Prostate gland (tissue), 2 donors: ENCODE measurements around the gene CAMSAP1.

Experiments used
- CTCF ChIP-seq, 4 experiments: fragments of 200-600 bp in 2 of 4; fragments of 450-650 bp in 2 of 4; sonication (generic) in 2 of 4; IDR thresholded peaks; 1 replicate in 3 of 4; 2 replicates in 1 of 4; pipeline ENCODE4 v1.5.1; 2016 to 2019; ENCODE audit warnings: antibody characterized with exemption in 4 of 4, mild to moderate bottlenecking in 2 of 4, moderate library complexity in 2 of 4
- POLR2A ChIP-seq: fragments of 450-650 bp; IDR thresholded peaks from one replicate; pipeline ENCODE4 v1.6.1; 2016; ENCODE audit warnings: antibody characterized with exemption, mild to moderate bottlenecking
- POLR2AphosphoS5 ChIP-seq: sonication (generic); formaldehyde crosslinking; IDR thresholded peaks from one replicate; pipeline ENCODE4 v1.6.1; 2017; ENCODE audit warnings: antibody characterized with exemption

DNA sequence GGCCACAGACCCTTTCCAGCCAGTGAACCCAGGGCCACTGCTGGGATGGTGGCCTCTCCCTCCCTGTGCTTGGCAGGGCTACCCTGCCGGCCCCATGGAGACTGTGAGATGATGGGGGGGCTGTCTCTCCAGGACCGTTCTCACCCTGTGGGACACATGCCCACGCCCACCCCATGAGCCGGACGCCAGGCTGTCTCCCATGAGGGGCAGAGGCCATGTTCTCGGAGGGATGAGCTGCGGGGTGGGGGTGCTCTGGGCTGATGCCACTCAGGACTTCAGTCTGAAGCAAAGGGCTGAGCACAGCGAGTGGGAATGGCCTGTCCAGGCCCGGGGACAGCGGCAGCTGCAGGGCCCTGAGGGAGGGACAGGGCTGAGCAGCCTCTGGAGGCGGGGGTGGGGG is 116.5 kb downstream of the CAMSAP1 start:
- TF ChIP-seq CTCF (IDR thresholded peaks at IDR 0.05) = no peak
- TF ChIP-seq POLR2A = no peak
- no peak for TF ChIP-seq POLR2AphosphoS5
